NCI-H460 (cell line): ENCODE results near the gene GARIN5A. TPM values are rescaled to one million over a fixed set of nuclear protein-coding genes. Genes with fewer than 3 reads are reported as not detected.
"Not testable (repeated sequence)": the region's sequence is repeated elsewhere in the genome, so short reads cannot be mapped to it uniquely, and the experiment has no call there.

ENCODE experiments used
- DNase-seq: peaks from one replicate; pipeline ENCODE4 v3.0.0-alpha.2; 2016; ENCODE audit warnings: low read depth; ENCODE audit errors: extremely low read depth
- total RNA-seq: library from RNA; depleted of rRNA; stranded (reverse); fragments of >200 nt; shearing (Covaris generic); gene quantifications from 2 replicates; pipeline ENCODE4 v1.2.3, GENCODE V29; 2014

The GARIN5A gene
- total RNA-seq, 1 experiment from 2014 or later, result 0.92 TPM

DNA sequence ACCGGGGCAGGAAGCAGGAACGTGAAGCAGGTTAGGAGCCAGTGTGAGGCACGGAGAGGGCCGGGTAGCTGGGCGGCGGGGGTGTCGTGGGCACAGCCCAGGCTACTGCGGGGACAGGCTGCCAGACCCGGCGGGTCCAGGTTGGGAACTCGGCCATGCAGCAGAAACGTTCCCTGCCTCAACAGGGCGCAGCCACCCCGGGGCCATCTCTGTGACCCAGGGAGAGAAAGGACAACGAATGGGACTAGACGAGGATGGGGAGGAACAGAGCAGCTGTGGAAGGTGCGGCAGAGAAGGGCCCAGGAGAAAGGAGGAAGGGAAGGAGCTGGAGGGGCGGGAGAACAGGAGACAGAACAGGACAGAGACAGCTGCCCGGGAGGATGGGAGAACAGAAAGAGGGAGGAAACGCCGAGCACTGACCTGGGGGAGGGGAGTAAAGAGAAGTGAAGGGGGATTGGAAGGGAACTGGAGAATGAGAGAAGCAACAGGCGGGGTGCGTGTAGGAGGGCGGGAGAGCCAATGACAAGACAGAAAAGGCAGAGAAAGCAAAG lies 12.9 kb upstream of the GARIN5A start:
- DNase-seq, result no peak

DNA sequence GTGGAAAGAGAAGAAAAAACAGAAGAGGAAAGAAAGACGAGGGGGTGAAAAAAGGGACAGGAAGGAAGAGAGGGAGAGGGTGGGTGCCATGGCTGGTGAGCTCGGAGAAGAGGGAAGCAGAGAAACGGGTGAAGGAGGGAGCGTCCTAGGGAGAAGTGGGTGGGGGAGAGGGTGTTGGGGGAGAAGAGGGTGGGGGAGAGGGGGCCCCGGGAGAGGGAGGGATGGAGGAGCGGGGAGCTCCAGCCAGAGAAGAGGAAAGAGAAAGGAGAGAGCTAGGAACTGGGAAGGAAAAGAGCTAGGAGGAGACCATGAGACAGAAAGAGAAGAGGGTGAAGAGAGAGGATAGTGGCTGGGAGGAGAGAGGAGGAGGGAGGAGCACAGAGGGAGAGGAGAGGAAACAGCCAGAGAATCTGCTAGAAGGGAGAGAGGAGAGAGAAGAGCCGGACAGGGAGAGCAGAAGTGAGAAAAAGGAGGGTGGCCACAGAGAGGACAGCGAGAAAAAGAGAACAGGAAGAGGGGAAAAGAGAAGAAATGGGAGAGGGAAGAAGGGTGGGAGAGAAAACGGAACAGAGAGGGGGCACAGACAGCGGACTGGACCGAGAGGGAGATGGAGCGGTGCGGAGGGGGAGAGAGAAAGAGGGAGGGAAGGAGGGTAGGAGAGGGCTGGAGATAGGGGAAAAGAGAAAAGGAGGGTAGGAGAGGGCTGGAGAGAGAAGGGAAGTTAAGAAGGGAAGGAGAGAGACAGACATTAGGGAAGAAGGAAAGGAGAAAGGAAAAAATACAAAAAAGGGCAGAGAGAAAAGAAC lies 11.9 kb upstream of the GARIN5A start:
- no peak for DNase-seq

GRCh38 chr19:50486823-50487515 lies 10.3 kb upstream of the GARIN5A start:
- DNase-seq, result no peak

- no peak for DNase-seq
Observed at GRCh38 chr19:50485284-50485955, 8.8 kb upstream of the GARIN5A start.

DNA sequence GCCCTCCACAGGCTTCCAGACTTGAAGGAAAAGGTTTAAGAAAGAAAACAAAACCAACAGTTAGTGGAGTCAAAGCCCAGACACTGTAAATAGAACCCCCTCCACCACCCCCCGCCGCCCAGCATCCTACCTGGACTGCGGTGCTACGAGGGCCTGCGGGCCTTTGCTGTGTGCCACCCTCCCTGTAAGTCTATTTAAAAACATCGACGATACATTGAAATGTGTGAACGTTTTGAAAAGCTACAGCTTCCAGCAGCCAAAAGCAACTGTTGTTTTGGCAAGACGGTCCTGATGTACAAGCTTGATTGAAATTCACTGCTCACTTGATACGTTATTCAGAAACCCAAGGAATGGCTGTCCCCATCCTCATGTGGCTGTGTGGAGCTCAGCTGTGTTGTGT lies 6.3 kb upstream of the GARIN5A start:
- DNase-seq, result no peak

GRCh38 chr19:50482271-50482855 lies 5.7 kb upstream of the GARIN5A start:
- DNase-seq, result no peak

DNA sequence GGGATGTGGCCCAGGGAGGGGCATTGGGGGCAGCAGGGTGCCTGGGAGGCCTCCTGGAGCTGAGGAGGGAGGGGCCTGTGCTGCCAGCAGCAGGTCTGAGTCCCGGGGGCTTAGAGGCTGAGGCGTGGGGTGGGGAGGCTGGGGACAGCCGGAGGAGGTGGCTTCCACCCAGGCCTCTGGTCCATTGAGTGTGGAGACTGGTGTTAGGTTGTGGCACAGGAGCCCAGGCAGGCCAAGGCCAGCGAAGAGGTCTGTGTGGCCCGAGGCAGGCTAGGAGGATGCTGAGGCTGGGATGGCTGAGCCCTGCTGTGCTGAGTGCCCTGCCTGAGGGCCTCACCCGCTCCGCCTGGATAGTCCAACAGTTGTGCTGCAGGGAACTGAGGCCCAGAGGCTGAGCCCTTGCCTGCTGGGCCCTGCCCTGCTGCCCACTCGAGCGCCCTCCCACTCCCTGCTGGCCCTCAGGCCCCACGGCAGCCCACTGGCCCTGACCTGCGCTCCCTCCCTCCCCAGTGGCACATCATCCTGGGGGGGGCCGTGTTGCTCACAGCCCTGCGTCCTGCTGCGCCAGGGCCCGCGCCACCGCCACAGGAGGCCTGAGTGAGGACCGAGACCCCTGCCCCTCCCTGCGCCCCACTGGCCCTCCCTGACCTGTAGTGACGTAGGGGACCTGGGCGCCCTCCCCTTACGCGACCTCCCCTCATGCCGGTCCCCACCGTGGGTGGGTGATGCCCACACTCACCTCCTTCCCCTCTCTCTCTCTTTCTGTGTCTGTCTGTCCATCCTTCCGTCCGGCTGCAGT lies 4.9 kb upstream of the GARIN5A start:
- DNase-seq, result no peak

- DNase-seq, result no peak
Observed at GRCh38 chr19:50480281-50481111, 3.8 kb upstream of the GARIN5A start.

- DNase-seq, result no peak
Observed at GRCh38 chr19:50479761-50480251, 3.2 kb upstream of the GARIN5A start.

DNA sequence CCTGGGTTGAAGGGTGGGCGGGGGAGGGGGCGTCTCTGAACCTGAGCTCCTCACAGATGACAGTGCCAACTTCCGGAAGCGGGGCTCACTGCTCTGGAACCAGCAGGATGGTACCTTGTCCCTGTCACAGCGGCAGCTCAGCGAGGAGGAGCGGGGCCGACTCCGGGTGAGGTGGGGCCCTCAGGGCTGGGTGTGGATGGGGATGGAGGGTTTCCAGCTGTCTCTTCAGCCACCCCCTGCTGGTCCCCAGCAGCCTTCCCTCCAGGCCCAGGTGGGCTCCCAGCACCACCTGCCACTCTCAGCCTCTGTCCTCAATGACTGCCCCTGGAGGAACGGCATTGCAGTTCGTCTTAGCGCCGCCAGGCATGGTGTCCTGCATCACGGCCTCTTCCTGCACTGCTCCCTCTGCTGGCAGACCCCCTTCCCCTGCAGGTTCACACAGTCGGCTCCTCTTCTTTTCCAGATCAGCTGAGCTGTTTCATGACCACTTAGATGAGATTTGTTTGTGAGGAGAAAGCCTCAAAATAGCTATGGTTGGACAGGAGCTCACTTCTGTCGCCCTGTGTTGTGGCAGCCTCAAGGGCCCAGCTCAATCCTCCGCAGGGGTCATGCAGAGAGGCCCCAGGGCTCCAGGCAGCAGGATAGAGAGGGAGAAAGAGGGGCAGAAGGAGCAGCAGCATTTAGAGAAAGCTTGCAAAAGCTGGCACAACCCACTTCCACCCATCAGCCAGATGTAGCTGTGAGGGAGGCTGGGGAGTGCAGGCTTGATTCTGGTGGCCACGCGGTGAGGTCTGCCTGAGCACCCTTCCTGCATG lies 2.5 kb upstream of the GARIN5A start:
- DNase-seq, result no peak

DNA sequence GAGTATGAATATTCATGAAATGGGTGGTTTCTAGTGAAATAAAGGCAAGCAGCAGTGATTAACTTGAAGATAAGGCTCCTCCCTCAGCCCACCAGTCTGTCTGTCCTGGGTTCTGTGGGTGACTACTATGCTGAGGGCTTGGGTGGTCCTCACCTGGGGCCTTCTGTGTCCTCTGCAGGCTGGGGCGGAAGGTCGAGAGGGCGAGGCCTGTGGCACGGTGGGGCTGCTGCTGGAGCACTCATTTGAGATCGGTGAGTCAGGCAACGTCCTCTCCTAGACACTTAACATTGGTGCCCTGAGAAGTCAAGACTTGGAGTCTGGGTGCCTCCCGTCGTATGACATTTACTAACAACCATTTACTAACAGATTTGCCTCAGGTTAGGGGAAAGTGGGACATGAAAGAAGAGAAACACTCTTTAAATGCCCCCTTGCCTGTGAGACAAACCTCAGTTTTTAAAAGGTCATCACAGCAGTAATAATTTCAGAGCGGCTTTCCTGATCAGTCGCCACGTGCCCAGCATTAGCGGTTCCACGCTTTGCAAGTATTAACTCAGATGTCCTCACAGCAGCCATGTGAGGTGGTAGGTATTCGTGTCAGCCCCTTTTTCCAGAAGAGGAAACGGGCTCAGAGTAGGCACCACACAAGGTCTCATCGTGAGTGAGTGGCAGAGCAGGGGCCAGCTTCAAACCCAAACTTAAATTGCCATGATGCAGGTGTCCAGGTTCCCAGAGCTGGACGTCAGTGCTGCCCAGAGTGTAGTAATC lies 1.3 kb upstream of the GARIN5A start:
- DNase-seq, result no peak

DNA sequence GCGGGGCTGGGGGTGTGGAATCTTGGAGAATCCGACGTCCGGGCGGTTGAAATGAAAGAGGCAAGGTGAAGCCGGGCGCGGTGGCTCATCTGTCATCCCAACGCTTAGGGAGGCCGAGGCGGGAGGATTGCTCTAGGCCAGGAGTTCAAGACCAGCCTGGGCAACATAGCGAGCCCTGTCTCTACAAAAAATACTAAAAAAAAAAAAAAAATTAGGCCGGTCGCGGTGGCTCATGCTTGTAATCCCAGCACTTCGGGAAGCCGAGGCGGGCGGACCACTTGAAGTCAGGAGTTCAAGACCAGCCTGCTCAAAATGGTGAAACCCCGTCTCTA lies 225 bp upstream of the GARIN5A start:
- DNase-seq, result no peak

DNA sequence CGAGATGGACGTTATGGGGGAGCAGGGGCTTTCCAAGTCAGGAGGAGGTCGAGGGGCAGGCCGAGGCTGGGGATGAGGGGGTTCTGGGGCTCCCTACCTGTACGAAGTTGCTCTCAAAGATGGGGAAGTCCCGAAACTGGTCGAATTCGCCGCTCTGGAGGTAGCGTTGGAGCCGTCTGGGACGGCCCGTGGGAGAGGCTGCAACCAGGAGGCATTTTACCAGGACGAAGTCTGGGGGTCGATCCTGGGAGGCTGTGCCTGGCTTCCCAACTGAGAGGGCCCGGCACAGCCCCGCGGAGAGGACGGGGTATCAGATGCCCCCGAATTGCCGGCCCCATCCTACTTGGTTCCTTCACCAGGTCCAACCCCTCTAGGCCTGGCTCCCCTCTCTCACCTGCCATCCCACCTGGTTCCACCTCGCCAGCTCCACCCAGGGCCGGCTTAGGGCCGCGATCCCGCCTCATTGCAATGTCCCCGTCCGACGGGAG lies 868 bp downstream of the GARIN5A start:
- no peak for DNase-seq

GRCh38 chr19:50475101-50475568 lies 1.5 kb downstream of the GARIN5A start:
- DNase-seq, result no peak

- DNase-seq, result not testable (repeated sequence)
Observed at GRCh38 chr19:50473336-50473735, 3.3 kb downstream of the GARIN5A start.

DNA sequence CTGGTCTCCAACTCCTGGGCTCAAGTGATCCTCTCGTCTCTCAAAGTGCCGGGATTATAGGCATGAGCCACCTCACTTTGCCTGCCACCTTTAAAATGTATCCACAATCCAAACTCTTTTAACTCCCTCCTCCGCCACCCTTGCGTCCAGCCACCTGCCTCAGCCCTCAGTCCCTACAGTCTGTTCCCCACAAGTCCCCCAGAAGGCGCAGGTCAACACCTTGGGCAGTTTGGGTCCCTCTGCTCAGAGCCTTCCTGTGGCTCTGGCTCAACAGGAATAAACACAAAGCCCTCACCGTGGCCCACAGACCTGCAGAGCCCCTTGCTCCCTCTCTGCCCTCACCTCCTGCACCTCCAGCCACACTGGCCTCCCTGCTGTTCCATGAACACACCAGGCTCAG lies 7.8 kb downstream of the GARIN5A start:
- DNase-seq, result no peak

- no peak for DNase-seq
Observed at GRCh38 chr19:50467566-50467965, 9.1 kb downstream of the GARIN5A start.
